ENCODE data around the gene GRM2.
"Not testable (repeated sequence)": the region's sequence is repeated elsewhere in the genome, so short reads cannot be mapped to it uniquely, and the experiment has no call there.

DNA sequence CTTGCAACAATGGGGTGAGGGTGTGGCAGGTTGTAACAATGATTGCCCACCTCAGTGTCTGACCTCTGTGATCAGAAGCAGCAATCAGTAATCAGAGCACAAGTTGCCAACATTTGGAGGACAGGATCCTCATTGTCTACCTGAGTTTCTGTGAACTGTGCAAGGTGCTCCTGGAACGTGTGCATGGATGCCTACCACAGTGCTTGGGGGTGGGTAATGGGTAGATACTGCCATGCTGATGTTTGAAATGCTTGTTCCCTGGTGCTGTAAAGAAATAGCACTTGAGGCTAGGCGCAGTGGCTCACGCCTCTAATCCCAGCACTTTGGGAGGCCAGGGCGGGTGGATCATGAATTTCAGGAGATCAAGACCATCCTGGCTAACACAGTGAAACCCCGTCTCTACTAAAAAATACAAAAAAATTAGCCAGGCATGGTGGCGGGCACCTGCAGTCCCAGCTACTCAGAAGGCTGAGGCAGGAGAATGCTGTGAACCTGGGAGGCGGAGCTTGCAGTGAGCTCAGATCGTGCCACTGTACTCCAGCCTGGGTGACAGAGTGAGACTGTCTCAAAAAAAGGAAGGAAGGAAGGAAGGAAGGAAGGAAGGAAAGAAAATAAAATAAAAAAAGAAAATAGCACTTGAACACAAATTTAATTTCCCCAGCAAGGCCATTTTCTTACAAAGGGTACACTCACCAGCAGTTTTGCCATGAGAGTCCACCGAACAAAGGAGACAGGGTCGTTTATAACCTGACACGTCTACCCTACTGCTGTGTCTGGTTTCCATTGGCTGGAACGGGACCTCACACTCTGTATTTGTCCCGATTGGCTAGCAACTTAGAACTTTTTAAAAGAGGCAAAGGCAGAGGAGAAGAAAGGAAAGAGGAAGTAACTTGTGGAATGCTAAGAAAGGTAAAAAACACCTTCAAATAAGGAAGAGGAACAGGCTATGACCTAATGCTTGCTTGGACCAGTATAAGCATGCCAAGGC lies 47.2 kb downstream of the GRM2 start:
- TF ChIP-seq SUPT20H (IDR thresholded peaks at IDR 0.05; ENCODE audit: borderline replicate concordance, control insufficient read depth, low read depth, low read length); POLR2A (IDR thresholded peaks at IDR 0.05; ENCODE audit: low read depth, low read length); EZH2 (IDR thresholded peaks at IDR 0.05; ENCODE audit: borderline replicate concordance, control insufficient read depth, low read depth, low read length); KAT2A (conservative IDR thresholded peaks at IDR 0.05; ENCODE audit: control insufficient read depth, low read depth, low read length); HDAC6 (IDR thresholded peaks at IDR 0.05; ENCODE audit: unreplicated experiment); POLR2AphosphoS5 (IDR thresholded peaks at IDR 0.05; ENCODE audit: low read length); ZNF274 (IDR thresholded peaks at IDR 0.05; ENCODE audit: insufficient read depth, insufficient read length): not testable (repeated sequence)
